GM23338 (cell line): ENCODE results near the gene ERBB3. TPM values are rescaled to one million over a fixed set of nuclear protein-coding genes. Genes with fewer than 3 reads are reported as not detected.

Experiments
- ATAC-seq: fragments of 200-7000 bp; cut with Tn5 transposase; 3 replicates; pipeline ENCODE4 v1.9.1; 2020
- DNase-seq: peaks from one replicate; pipeline ENCODE4 v3.0.0-alpha.2; 2015; ENCODE audit warnings: low spot score
- H2AFZ ChIP-seq: fragments of 200-600 bp; sonication (generic); 2 replicates; pipeline ENCODE4 v1.8.0; 2016; ENCODE audit warnings: antibody characterized with exemption, mild to moderate bottlenecking, moderate library complexity
- H3F3A ChIP-seq: fragments of 200-600 bp; sonication (generic); replicated peaks from 2 replicates; pipeline ENCODE4 v1.8.0; 2017; ENCODE audit warnings: antibody characterized with exemption, mixed run types, low read depth
- H3K27ac ChIP-seq: fragments of 200-600 bp; sonication (generic); 2 replicates; pipeline ENCODE4 v1.6.1; 2016; ENCODE audit warnings: low read depth
- H3K27me3 ChIP-seq: fragments of 200-600 bp; sonication (generic); 2 replicates; pipeline ENCODE4 v1.8.0; 2016; ENCODE audit warnings: mild to moderate bottlenecking, mixed run types, moderate library complexity; ENCODE audit not compliant: insufficient read depth
- H3K36me3 ChIP-seq: fragments of 200-600 bp; sonication (generic); 2 replicates; pipeline ENCODE4 v1.8.0; 2016; ENCODE audit warnings: mild to moderate bottlenecking; ENCODE audit not compliant: insufficient read depth
- H3K4me1 ChIP-seq: fragments of 200-600 bp; sonication (generic); 2 replicates; pipeline ENCODE4 v1.8.0; 2016; ENCODE audit warnings: mild to moderate bottlenecking, moderate library complexity; ENCODE audit not compliant: insufficient read depth
- H3K4me2 ChIP-seq: fragments of 200-600 bp; sonication (generic); 2 replicates; pipeline ENCODE4 v1.7.1; 2017; ENCODE audit warnings: mixed run types
- H3K4me3 ChIP-seq: fragments of 200-600 bp; sonication (generic); 2 replicates; pipeline ENCODE4 v1.6.1; 2016; ENCODE audit warnings: mixed run types
- H3K79me2 ChIP-seq: fragments of 200-600 bp; sonication (generic); replicated peaks from 2 replicates; pipeline ENCODE4 v1.8.0; 2017; ENCODE audit warnings: mild to moderate bottlenecking; ENCODE audit not compliant: insufficient read depth
- H3K9me2 ChIP-seq: fragments of 200-600 bp; sonication (generic); 2 replicates; pipeline ENCODE4 v1.8.0; 2017; ENCODE audit not compliant: insufficient read depth
- H4K20me1 ChIP-seq: fragments of 200-600 bp; sonication (generic); replicated peaks from 2 replicates; pipeline ENCODE4 v1.8.0; 2017; ENCODE audit warnings: mild to moderate bottlenecking; ENCODE audit not compliant: insufficient read depth
- H3K27ac Mint-ChIP-seq: 2 replicates; pipeline ENCODE4 v1.8.0; 2020; ENCODE audit warnings: inconsistent platforms, mild to moderate bottlenecking, moderate library complexity, mixed read lengths
- H3K27me3 Mint-ChIP-seq: 3 replicates; pipeline ENCODE4 v1.8.0; 2022; ENCODE audit warnings: low read depth, mild to moderate bottlenecking, moderate library complexity, mixed read lengths, inconsistent platforms; ENCODE audit not compliant: insufficient read depth, poor library complexity
- H3K36me3 Mint-ChIP-seq: 3 replicates; pipeline ENCODE4 v1.8.0; 2021; ENCODE audit warnings: low read depth, mild to moderate bottlenecking, inconsistent platforms, moderate library complexity, mixed read lengths
- H3K4me1 Mint-ChIP-seq: 3 replicates; pipeline ENCODE4 v1.8.0; 2020; ENCODE audit warnings: mild to moderate bottlenecking, inconsistent platforms, mixed read lengths
- H3K4me3 Mint-ChIP-seq: 3 replicates; pipeline ENCODE4 v1.8.0; 2021; ENCODE audit warnings: moderate library complexity, mild to moderate bottlenecking, inconsistent platforms, mixed read lengths
- H3K9me3 Mint-ChIP-seq: 3 replicates; pipeline ENCODE4 v1.8.0; 2020; ENCODE audit warnings: moderate library complexity, mild to moderate bottlenecking, inconsistent platforms, mixed read lengths
- CREB1 ChIP-seq: fragments of 250-450 bp; sonication (Bioruptor Pico); IDR thresholded peaks from 2 replicates; pipeline ENCODE4 v1.5.0; 2020; ENCODE audit warnings: low read depth, mild to moderate bottlenecking, moderate library complexity
- EZH2 ChIP-seq: fragments of 200-600 bp; sonication (generic); IDR thresholded peaks from one replicate; pipeline ENCODE4 v1.8.0; 2017; ENCODE audit warnings: antibody characterized with exemption, mild to moderate bottlenecking, low read depth; ENCODE audit not compliant: unreplicated experiment
- EZH2phosphoT487 ChIP-seq: fragments of 200-600 bp; sonication (generic); IDR thresholded peaks from one replicate; pipeline ENCODE4 v1.8.1; 2018; ENCODE audit warnings: antibody characterized with exemption; ENCODE audit not compliant: unreplicated experiment
- JUNB ChIP-seq: IDR thresholded peaks from one replicate; pipeline ENCODE4 v1.6.1; 2016; ENCODE audit warnings: antibody characterized with exemption; ENCODE audit not compliant: unreplicated experiment
- POLR2AphosphoS5 ChIP-seq: IDR thresholded peaks from 2 replicates; pipeline ENCODE4 v1.6.1; 2016; ENCODE audit warnings: antibody characterized with exemption, low read depth
- STAT1 ChIP-seq: IDR thresholded peaks from one replicate; pipeline ENCODE4 v1.6.1; 2016; ENCODE audit warnings: antibody characterized with exemption; ENCODE audit not compliant: unreplicated experiment
- ZNF114 ChIP-seq: fragments of 250-450 bp; sonication (Bioruptor Pico); IDR thresholded peaks from 2 replicates; pipeline ENCODE4 v1.5.0; 2020; ENCODE audit warnings: mild to moderate bottlenecking, moderate library complexity
- ZNF331 ChIP-seq: fragments of 250-450 bp; sonication (Bioruptor Pico); IDR thresholded peaks from 2 replicates; pipeline ENCODE4 v1.5.0; 2020; ENCODE audit warnings: low read depth, mild to moderate bottlenecking, moderate library complexity
- polyA plus RNA-seq: library from polyadenylated mRNA; unstranded; fragments of >200 nt; fragmentation: Nextera tagmentation; extraction: Ambion mirVana; gene quantifications from 2 replicates; pipeline ENCODE4 v1.2.1, GENCODE V29; 2016
- total RNA-seq: library from RNA; depleted of rRNA; stranded (reverse); fragments of >200 nt; shearing (Covaris generic); gene quantifications from 2 replicates; pipeline ENCODE4 v1.2.3, GENCODE V29; 2014
- TF ChIP-seq, protein P1 (sequence below): IDR thresholded peaks from one replicate; pipeline ENCODE4 v1.6.1; 2018; ENCODE audit warnings: antibody characterized with exemption; ENCODE audit not compliant: unreplicated experiment
- TF ChIP-seq, protein P2 (sequence below): fragments of 250-450 bp; sonication (Bioruptor Pico); IDR thresholded peaks from 2 replicates; pipeline ENCODE4 v1.5.0; 2020; ENCODE audit warnings: mild to moderate bottlenecking, moderate library complexity
- TF ChIP-seq, protein P3 (sequence below), 2 experiments: fragments of 200-600 bp in 1 of 2; sonication (generic) in 1 of 2; conservative IDR thresholded peaks; 2 replicates each; pipeline versions ENCODE4 v1.5.1 to v1.6.1; 2016 to 2017; ENCODE audit warnings: antibody characterized with exemption in 2 of 2, low read depth in 2 of 2, mild to moderate bottlenecking in 2 of 2, moderate library complexity in 1 of 2
- TF ChIP-seq, protein P4 (sequence below): IDR thresholded peaks from 2 replicates; pipeline ENCODE4 v1.6.1; 2016; ENCODE audit warnings: antibody characterized with exemption

The ERBB3 gene
- total and polyA plus RNA-seq, 2 experiments from 2014 or later = 21.0 to 54.4 TPM

DNA sequence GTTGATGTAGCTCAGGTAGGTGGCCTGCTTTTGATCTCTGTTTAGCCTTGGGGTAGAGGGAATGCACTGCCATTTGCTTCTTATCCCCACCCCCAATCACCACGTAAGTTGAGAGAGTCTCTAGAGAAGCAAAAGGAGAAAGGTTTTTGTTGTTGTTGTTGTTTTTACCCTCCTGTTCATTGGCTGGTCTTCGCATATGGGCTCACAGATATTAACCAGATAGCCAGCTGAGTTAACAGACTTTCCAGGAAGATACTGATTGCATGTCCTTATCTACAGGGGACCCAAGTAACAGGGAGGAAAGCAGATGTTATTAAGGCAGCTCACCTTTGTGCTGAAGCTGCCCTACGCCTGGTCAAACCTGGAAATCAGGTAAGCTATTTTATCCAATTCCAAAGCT lies 27.3 kb downstream of the ERBB3 start (continued):
- TF ChIP-seq ZNF114 (CRISPR knock-in tag) (no peak), EZH2phosphoT487 (no peak), CREB1 (CRISPR knock-in tag) (no peak), EZH2 (no peak)
- TF ChIP-seq, protein P1, sequence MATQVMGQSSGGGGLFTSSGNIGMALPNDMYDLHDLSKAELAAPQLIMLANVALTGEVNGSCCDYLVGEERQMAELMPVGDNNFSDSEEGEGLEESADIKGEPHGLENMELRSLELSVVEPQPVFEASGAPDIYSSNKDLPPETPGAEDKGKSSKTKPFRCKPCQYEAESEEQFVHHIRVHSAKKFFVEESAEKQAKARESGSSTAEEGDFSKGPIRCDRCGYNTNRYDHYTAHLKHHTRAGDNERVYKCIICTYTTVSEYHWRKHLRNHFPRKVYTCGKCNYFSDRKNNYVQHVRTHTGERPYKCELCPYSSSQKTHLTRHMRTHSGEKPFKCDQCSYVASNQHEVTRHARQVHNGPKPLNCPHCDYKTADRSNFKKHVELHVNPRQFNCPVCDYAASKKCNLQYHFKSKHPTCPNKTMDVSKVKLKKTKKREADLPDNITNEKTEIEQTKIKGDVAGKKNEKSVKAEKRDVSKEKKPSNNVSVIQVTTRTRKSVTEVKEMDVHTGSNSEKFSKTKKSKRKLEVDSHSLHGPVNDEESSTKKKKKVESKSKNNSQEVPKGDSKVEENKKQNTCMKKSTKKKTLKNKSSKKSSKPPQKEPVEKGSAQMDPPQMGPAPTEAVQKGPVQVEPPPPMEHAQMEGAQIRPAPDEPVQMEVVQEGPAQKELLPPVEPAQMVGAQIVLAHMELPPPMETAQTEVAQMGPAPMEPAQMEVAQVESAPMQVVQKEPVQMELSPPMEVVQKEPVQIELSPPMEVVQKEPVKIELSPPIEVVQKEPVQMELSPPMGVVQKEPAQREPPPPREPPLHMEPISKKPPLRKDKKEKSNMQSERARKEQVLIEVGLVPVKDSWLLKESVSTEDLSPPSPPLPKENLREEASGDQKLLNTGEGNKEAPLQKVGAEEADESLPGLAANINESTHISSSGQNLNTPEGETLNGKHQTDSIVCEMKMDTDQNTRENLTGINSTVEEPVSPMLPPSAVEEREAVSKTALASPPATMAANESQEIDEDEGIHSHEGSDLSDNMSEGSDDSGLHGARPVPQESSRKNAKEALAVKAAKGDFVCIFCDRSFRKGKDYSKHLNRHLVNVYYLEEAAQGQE = no peak

DNA sequence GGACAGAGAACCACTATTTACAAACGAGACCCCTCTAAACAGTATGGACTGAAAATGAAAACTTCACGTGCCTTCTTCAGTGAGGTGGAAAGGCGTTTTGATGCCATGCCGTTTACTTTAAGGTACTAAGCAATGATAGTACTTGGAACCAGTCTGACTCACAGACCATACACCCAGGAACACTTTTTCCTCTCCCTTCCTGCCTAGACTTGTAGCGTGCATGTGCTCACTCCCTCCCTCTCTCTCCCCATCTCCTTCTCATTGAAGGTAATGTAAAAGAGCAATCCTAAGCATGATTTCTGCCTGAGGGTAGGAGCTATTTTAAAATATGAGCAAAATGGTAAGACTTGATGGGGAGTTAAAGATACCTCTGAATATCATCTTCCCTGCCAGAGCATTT lies 30.6 kb downstream of the ERBB3 start:
- Mint-ChIP-seq H3K36me3 (peaks cover 87% of the 10 kb centered on the region), H3K27ac (no peak overlapping the region), H3K4me3 (no peak overlapping the region; the same call in 2 of the 3 replicates), H3K27me3 (peaks cover 3% of the 10 kb centered on the region), H3K9me3 (no peaks in the 10 kb centered on the region), H3K4me1 (peaks cover 17% of the 10 kb centered on the region)
- Histone ChIP-seq H2AFZ (no peak overlapping the region), H3K27ac (no peak overlapping the region), H3K9me2 (no peaks in the 10 kb centered on the region), H3F3A (peaks cover 56% of the 10 kb centered on the region), H4K20me1 (peaks cover 19% of the 10 kb centered on the region), H3K79me2 (peaks cover 25% of the 10 kb centered on the region), H3K4me3 (no peak overlapping the region), H3K27me3 (no peaks in the 10 kb centered on the region), H3K4me2 (no peak overlapping the region), H3K36me3 (peaks cover 51% of the 10 kb centered on the region), H3K4me1 (peaks cover 12% of the 10 kb centered on the region)
- DNase-seq (no peak), ATAC-seq (no peak)
- TF ChIP-seq JUNB (no peak), ZNF331 (CRISPR knock-in tag) (no peak), EZH2phosphoT487 (no peak), STAT1 (no peak), POLR2AphosphoS5 (no peak), ZNF114 (CRISPR knock-in tag) (no peak)
- TF ChIP-seq, protein P2, sequence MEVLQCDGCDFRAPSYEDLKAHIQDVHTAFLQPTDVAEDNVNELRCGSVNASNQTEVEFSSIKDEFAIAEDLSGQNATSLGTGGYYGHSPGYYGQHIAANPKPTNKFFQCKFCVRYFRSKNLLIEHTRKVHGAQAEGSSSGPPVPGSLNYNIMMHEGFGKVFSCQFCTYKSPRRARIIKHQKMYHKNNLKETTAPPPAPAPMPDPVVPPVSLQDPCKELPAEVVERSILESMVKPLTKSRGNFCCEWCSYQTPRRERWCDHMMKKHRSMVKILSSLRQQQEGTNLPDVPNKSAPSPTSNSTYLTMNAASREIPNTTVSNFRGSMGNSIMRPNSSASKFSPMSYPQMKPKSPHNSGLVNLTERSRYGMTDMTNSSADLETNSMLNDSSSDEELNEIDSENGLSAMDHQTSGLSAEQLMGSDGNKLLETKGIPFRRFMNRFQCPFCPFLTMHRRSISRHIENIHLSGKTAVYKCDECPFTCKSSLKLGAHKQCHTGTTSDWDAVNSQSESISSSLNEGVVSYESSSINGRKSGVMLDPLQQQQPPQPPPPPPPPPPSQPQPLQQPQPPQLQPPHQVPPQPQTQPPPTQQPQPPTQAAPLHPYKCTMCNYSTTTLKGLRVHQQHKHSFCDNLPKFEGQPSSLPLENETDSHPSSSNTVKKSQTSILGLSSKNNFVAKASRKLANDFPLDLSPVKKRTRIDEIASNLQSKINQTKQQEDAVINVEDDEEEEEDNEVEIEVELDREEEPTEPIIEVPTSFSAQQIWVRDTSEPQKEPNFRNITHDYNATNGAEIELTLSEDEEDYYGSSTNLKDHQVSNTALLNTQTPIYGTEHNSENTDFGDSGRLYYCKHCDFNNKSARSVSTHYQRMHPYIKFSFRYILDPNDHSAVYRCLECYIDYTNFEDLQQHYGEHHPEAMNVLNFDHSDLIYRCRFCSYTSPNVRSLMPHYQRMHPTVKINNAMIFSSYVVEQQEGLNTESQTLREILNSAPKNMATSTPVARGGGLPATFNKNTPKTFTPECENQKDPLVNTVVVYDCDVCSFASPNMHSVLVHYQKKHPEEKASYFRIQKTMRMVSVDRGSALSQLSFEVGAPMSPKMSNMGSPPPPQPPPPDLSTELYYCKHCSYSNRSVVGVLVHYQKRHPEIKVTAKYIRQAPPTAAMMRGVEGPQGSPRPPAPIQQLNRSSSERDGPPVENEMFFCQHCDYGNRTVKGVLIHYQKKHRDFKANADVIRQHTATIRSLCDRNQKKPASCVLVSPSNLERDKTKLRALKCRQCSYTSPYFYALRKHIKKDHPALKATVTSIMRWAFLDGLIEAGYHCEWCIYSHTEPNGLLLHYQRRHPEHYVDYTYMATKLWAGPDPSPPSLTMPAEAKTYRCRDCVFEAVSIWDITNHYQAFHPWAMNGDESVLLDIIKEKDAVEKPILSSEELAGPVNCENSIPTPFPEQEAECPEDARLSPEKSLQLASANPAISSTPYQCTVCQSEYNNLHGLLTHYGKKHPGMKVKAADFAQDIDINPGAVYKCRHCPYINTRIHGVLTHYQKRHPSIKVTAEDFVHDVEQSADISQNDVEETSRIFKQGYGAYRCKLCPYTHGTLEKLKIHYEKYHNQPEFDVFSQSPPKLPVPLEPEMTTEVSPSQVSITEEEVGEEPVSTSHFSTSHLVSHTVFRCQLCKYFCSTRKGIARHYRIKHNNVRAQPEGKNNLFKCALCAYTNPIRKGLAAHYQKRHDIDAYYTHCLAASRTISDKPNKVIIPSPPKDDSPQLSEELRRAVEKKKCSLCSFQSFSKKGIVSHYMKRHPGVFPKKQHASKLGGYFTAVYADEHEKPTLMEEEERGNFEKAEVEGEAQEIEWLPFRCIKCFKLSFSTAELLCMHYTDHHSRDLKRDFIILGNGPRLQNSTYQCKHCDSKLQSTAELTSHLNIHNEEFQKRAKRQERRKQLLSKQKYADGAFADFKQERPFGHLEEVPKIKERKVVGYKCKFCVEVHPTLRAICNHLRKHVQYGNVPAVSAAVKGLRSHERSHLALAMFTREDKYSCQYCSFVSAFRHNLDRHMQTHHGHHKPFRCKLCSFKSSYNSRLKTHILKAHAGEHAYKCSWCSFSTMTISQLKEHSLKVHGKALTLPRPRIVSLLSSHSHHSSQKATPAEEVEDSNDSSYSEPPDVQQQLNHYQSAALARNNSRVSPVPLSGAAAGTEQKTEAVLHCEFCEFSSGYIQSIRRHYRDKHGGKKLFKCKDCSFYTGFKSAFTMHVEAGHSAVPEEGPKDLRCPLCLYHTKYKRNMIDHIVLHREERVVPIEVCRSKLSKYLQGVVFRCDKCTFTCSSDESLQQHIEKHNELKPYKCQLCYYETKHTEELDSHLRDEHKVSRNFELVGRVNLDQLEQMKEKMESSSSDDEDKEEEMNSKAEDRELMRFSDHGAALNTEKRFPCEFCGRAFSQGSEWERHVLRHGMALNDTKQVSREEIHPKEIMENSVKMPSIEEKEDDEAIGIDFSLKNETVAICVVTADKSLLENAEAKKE (CRISPR knock-in tag) = no peak
- TF ChIP-seq, protein P3, sequence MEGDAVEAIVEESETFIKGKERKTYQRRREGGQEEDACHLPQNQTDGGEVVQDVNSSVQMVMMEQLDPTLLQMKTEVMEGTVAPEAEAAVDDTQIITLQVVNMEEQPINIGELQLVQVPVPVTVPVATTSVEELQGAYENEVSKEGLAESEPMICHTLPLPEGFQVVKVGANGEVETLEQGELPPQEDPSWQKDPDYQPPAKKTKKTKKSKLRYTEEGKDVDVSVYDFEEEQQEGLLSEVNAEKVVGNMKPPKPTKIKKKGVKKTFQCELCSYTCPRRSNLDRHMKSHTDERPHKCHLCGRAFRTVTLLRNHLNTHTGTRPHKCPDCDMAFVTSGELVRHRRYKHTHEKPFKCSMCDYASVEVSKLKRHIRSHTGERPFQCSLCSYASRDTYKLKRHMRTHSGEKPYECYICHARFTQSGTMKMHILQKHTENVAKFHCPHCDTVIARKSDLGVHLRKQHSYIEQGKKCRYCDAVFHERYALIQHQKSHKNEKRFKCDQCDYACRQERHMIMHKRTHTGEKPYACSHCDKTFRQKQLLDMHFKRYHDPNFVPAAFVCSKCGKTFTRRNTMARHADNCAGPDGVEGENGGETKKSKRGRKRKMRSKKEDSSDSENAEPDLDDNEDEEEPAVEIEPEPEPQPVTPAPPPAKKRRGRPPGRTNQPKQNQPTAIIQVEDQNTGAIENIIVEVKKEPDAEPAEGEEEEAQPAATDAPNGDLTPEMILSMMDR (conservative IDR thresholded peaks at IDR 0.05; ENCODE audit: low read depth in 2 of 2) = no peak
- TF ChIP-seq, protein P4, sequence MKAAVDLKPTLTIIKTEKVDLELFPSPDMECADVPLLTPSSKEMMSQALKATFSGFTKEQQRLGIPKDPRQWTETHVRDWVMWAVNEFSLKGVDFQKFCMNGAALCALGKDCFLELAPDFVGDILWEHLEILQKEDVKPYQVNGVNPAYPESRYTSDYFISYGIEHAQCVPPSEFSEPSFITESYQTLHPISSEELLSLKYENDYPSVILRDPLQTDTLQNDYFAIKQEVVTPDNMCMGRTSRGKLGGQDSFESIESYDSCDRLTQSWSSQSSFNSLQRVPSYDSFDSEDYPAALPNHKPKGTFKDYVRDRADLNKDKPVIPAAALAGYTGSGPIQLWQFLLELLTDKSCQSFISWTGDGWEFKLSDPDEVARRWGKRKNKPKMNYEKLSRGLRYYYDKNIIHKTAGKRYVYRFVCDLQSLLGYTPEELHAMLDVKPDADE = no peak
